ENCODE measurements around the gene TM4SF4.

TM4SF4 gene

GRCh38 chr3:149487598-149488197 is 13.2 kb downstream of the TM4SF4 start:
- DNase-seq, result no peak

- DNase-seq, result no peak
These were observed 14.7 kb downstream of the TM4SF4 start for GRCh38 chr3:149489060-149489690.

GRCh38 chr3:149490260-149490971 is 15.9 kb downstream of the TM4SF4 start:
- no peak for DNase-seq

GRCh38 chr3:149493315-149494021 is 19.0 kb downstream of the TM4SF4 start:
- no peak for DNase-seq

- DNase-seq, result peak; percentile 32
These were observed 19.7 kb downstream of the TM4SF4 start for GRCh38 chr3:149494022-149494758.

- DNase-seq, result no peak
These were observed 20.5 kb downstream of the TM4SF4 start for GRCh38 chr3:149494759-149495580.

GRCh38 chr3:149495581-149496125 is 21.2 kb downstream of the TM4SF4 start:
- no peak for DNase-seq

GRCh38 chr3:149496891-149497290 is 22.4 kb downstream of the TM4SF4 start:
- no peak for DNase-seq

GRCh38 chr3:149497966-149498670 is 23.6 kb downstream of the TM4SF4 start:
- no peak for DNase-seq

- no peak for DNase-seq
These were observed 27.0 kb downstream of the TM4SF4 start for GRCh38 chr3:149501524-149501923.

GRCh38 chr3:149502438-149502837 is 27.9 kb downstream of the TM4SF4 start:
- no peak for DNase-seq

- no peak for DNase-seq
These were observed 32.0 kb downstream of the TM4SF4 start for GRCh38 chr3:149506540-149506939.

- DNase-seq, result no peak
These were observed 32.5 kb downstream of the TM4SF4 start for GRCh38 chr3:149506965-149507364.

- DNase-seq, result no peak
These were observed 33.2 kb downstream of the TM4SF4 start for GRCh38 chr3:149507491-149508324.

GRCh38 chr3:149509526-149509925 is 35.0 kb downstream of the TM4SF4 start:
- DNase-seq, result no peak

GRCh38 chr3:149510480-149510879 is 36.0 kb downstream of the TM4SF4 start:
- DNase-seq, result no peak

GRCh38 chr3:149511040-149511626 is 36.6 kb downstream of the TM4SF4 start:
- no peak for DNase-seq

GRCh38 chr3:149512073-149512782 is 37.7 kb downstream of the TM4SF4 start:
- DNase-seq, result peak; percentile 43

- DNase-seq, result no peak
These were observed 40.0 kb downstream of the TM4SF4 start for GRCh38 chr3:149514471-149514870.

Measured in 8988T (cell line).